Adrenal gland (tissue), 5 donors: ENCODE data around the gene TCEAL5.

ENCODE experiments used
- POLR2A ChIP-seq, 2 donors: fragments of 450-650 bp; IDR thresholded peaks; one replicate each; pipeline ENCODE4 v1.6.1; 2017; ENCODE audit warnings: antibody characterized with exemption in 2 of 2, mild to moderate bottlenecking in 2 of 2, moderate library complexity in 1 of 2
- TF ChIP-seq, protein P1 (sequence below), 6 experiments: fragments of 450-650 bp in 4 of 6; fragments of 200-600 bp in 2 of 6; sonication (generic) in 1 of 6; IDR thresholded peaks; 1 replicate in 5 of 6; 2 replicates in 1 of 6; pipeline versions ENCODE4 v1.5.1 to v1.8.0; 2016 to 2021; ENCODE audit warnings: antibody characterized with exemption in 6 of 6, mild to moderate bottlenecking in 2 of 6, moderate library complexity in 1 of 6
- donor health status: DM: no; HTN: no; CAD: no.

DNA sequence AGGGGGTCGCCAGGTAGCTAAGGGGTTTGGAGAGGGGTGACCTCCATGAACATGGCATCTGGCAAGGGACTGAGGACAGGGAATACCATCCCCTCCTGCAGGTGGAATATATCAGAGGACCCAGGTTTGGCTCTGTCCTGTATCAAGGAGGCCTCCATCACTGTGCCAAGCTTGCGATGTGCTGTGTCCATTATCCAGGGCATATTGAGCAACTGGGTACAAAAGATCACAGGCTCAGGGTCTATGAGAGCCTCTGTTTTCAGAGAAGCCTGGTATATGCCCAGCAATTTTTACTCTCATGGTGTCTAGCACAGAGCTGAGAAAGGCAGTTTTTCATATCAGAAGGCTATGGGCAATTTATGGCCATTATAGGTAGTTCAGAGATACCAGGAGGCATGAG lies 16.6 kb upstream of the TCEAL5 start:
- TF ChIP-seq POLR2A (IDR thresholded peaks at IDR 0.05): no peak
- TF ChIP-seq, protein P1, sequence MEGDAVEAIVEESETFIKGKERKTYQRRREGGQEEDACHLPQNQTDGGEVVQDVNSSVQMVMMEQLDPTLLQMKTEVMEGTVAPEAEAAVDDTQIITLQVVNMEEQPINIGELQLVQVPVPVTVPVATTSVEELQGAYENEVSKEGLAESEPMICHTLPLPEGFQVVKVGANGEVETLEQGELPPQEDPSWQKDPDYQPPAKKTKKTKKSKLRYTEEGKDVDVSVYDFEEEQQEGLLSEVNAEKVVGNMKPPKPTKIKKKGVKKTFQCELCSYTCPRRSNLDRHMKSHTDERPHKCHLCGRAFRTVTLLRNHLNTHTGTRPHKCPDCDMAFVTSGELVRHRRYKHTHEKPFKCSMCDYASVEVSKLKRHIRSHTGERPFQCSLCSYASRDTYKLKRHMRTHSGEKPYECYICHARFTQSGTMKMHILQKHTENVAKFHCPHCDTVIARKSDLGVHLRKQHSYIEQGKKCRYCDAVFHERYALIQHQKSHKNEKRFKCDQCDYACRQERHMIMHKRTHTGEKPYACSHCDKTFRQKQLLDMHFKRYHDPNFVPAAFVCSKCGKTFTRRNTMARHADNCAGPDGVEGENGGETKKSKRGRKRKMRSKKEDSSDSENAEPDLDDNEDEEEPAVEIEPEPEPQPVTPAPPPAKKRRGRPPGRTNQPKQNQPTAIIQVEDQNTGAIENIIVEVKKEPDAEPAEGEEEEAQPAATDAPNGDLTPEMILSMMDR (IDR thresholded peaks at IDR 0.05): no peak
